ENCODE measurements around the gene COL6A2. TPM values are rescaled to one million over a fixed set of nuclear protein-coding genes. Genes with fewer than 3 reads are reported as not detected.

COL6A2 gene
- polyA plus RNA-seq, 3 donors, result 0.01 TPM; not detected in 2

DNA sequence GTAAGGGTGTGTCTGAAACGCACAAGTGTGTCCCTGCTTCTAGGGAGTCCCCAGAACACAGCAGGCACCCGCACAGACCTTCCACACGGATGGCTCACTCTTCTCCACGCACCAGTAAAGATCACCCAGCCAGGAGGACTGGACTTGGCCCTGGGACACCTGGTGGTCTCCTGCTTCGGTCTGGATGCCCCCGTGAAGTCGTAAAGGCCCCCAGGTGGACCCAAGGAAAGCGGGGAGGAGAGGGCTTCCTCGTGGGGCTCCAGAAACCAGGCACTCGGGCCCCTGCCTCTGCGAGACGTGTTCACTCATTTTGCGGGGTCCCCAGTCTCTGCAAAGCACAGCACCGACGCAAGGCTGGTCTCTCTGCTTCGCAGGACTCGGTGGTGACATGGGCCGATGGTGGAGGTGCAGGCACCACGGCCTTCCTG lies 20.2 kb upstream of the COL6A2 start:
- WGBS (ENCODE audit: insufficient coverage), result 95% methylated on average over 19 of the region's 19 CpGs
- Histone ChIP-seq H3K79me2 (ENCODE audit: insufficient read depth, low read length) (no peaks in the 10 kb centered on the region), H3K4me2 (replicated peaks; ENCODE audit: extremely low read depth, low read length, poor library complexity, severe bottlenecking) (no peak overlapping the region), H3K9me3 (replicated peaks in 1 of 2; ENCODE audit: control insufficient read depth in 1 of 2, insufficient read depth in 1 of 2, low read length in 2 of 2) (no peaks in the 10 kb centered on the region), H3K27me3 (ENCODE audit: control insufficient read depth in 2 of 2, insufficient read depth in 2 of 2, low read length in 2 of 2) (no peaks in the 10 kb centered on the region), H3K36me3 (replicated peaks in 1 of 2; ENCODE audit: control insufficient read depth in 1 of 2, insufficient read depth in 2 of 2, low read length in 2 of 2) (no peaks in the 10 kb centered on the region), H3K4me3 (replicated peaks in 1 of 3; ENCODE audit: low read depth in 2 of 3, low read length in 3 of 3) (no peak overlapping the region), H3K9ac (ENCODE audit: insufficient read depth, low read length, poor library complexity, severe bottlenecking) (no peak overlapping the region), H4K20me1 (ENCODE audit: insufficient read depth, low read length) (no peaks in the 10 kb centered on the region), H2AFZ (ENCODE audit: insufficient read depth, low read depth, low read length, poor library complexity, severe bottlenecking) (no peak overlapping the region), H3K27ac (ENCODE audit: low read depth in 1 of 2, low read length in 2 of 2) (no peak overlapping the region), H3K4me1 (ENCODE audit: control insufficient read depth in 1 of 2, insufficient read depth in 2 of 2, low read length in 2 of 2) (no peaks in the 10 kb centered on the region)
- Mint-ChIP-seq H3K4me1 (no peaks in the 10 kb centered on the region), H3K4me3 (no peak overlapping the region), H3K27me3 (ENCODE audit: low read depth in 3 of 3) (peaks cover 3 to 10% (median 4%) of the 10 kb centered on the region in 3 donors), H3K27ac (no peak overlapping the region), H3K9me3 (peaks cover 0 to 4% (median 1%) of the 10 kb centered on the region in 7 donors), H3K36me3 (no peaks in the 10 kb centered on the region)
- intact Hi-C loops (cut with micrococcal nuclease), result no loop called here
- DNase-seq, result no peak
- TF ChIP-seq, protein P1, sequence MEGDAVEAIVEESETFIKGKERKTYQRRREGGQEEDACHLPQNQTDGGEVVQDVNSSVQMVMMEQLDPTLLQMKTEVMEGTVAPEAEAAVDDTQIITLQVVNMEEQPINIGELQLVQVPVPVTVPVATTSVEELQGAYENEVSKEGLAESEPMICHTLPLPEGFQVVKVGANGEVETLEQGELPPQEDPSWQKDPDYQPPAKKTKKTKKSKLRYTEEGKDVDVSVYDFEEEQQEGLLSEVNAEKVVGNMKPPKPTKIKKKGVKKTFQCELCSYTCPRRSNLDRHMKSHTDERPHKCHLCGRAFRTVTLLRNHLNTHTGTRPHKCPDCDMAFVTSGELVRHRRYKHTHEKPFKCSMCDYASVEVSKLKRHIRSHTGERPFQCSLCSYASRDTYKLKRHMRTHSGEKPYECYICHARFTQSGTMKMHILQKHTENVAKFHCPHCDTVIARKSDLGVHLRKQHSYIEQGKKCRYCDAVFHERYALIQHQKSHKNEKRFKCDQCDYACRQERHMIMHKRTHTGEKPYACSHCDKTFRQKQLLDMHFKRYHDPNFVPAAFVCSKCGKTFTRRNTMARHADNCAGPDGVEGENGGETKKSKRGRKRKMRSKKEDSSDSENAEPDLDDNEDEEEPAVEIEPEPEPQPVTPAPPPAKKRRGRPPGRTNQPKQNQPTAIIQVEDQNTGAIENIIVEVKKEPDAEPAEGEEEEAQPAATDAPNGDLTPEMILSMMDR (IDR thresholded peaks at IDR 0.05), result no peak

DNA sequence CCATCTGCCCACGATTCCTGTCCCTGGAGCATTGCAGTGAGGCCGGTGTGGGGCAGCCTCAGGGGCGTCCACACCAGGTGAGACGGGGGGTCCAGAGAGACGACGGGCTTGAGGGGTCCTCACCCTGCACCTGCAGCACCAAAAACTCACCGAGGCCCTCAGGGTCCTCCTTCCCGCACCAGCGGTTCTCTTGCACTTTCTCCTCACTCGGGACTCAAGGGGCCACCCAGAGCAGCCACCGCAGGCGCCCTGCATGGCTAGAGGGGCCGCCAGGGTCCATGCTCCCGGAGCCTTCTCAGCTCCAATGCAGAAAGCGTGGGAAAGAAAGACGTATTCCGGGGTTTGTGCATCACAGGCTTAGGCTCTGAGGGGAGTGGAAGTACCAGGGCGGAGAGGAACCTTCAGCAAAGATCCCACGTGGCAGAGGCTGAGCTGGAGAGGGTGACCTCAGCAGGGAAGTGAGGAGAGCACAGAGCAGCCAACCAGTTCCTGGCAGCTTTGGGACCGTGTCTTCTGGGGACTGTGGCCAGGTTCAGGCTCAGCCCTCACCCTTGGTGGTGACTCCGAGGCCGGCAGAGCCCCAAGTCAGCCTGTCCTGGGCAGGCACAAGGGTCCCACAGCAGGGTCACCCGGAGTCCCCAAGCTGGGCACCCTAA lies 19.5 kb upstream of the COL6A2 start:
- H3K27me3 Mint-ChIP-seq (ENCODE audit: low read depth in 3 of 3), result peaks cover 1 to 10% (median 4%) of the 10 kb centered on the region in 3 donors
- Histone ChIP-seq H2AFZ (ENCODE audit: insufficient read depth, low read depth, low read length, poor library complexity, severe bottlenecking) (no peak overlapping the region), H3K27me3 (ENCODE audit: control insufficient read depth in 2 of 2, insufficient read depth in 2 of 2, low read length in 2 of 2) (no peaks in the 10 kb centered on the region), H3K9ac (ENCODE audit: insufficient read depth, low read length, poor library complexity, severe bottlenecking) (no peak overlapping the region), H3K27ac (ENCODE audit: low read depth in 1 of 2, low read length in 2 of 2) (no peak overlapping the region), H3K4me1 (ENCODE audit: control insufficient read depth in 1 of 2, insufficient read depth in 2 of 2, low read length in 2 of 2) (no peaks in the 10 kb centered on the region), H3K4me3 (replicated peaks in 1 of 3; ENCODE audit: low read depth in 2 of 3, low read length in 3 of 3) (no peak overlapping the region), H3K36me3 (replicated peaks in 1 of 2; ENCODE audit: control insufficient read depth in 1 of 2, insufficient read depth in 2 of 2, low read length in 2 of 2) (no peaks in the 10 kb centered on the region), H3K79me2 (ENCODE audit: insufficient read depth, low read length) (no peaks in the 10 kb centered on the region), H4K20me1 (ENCODE audit: insufficient read depth, low read length) (no peaks in the 10 kb centered on the region), H3K4me2 (replicated peaks; ENCODE audit: extremely low read depth, low read length, poor library complexity, severe bottlenecking) (no peak overlapping the region), H3K9me3 (replicated peaks in 1 of 2; ENCODE audit: control insufficient read depth in 1 of 2, insufficient read depth in 1 of 2, low read length in 2 of 2) (no peaks in the 10 kb centered on the region)
- no peaks in the 10 kb centered on the region for H3K4me1 Mint-ChIP-seq
- H3K9me3 Mint-ChIP-seq, result peaks cover 0 to 4% (median 1%) of the 10 kb centered on the region in 7 donors
- intact Hi-C loops (cut with micrococcal nuclease), result no loop called here
- 93% methylated on average over 23 of the region's 23 CpGs for WGBS (ENCODE audit: insufficient coverage)
- TF ChIP-seq, protein P1 (IDR thresholded peaks at IDR 0.05), result no peak
- no peak for DNase-seq
- H3K4me3 Mint-ChIP-seq, result no peak overlapping the region
- H3K36me3 Mint-ChIP-seq, result no peaks in the 10 kb centered on the region
- H3K27ac Mint-ChIP-seq, result no peak overlapping the region

Measured in CD14-positive monocyte (primary cell).